SK-MEL-5 (cell line): ENCODE measurements around the gene CAMTA1. TPM values are rescaled to one million over a fixed set of nuclear protein-coding genes. Genes with fewer than 3 reads are reported as not detected.

Experiments
- DNase-seq: peaks from one replicate; pipeline ENCODE4 v3.0.0-alpha.2; 2016; ENCODE audit warnings: low read depth, low spot score
- in situ Hi-C: cut with HindIII; loops from 2 replicates; pipeline ENCODE4 v1.10.0; 2016; ENCODE audit warnings: low sequenced_read_pairs, high pct_unique_total_duplicates, low pct_unique_long_range_greater_than_20kb
- total RNA-seq: library from RNA; depleted of rRNA; stranded (reverse); fragments of >200 nt; shearing (Covaris generic); gene quantifications from 2 replicates; pipeline ENCODE4 v1.2.3, GENCODE V29; 2014

The CAMTA1 gene
- total RNA-seq, 1 experiment from 2014 or later = 47.4 TPM

DNA sequence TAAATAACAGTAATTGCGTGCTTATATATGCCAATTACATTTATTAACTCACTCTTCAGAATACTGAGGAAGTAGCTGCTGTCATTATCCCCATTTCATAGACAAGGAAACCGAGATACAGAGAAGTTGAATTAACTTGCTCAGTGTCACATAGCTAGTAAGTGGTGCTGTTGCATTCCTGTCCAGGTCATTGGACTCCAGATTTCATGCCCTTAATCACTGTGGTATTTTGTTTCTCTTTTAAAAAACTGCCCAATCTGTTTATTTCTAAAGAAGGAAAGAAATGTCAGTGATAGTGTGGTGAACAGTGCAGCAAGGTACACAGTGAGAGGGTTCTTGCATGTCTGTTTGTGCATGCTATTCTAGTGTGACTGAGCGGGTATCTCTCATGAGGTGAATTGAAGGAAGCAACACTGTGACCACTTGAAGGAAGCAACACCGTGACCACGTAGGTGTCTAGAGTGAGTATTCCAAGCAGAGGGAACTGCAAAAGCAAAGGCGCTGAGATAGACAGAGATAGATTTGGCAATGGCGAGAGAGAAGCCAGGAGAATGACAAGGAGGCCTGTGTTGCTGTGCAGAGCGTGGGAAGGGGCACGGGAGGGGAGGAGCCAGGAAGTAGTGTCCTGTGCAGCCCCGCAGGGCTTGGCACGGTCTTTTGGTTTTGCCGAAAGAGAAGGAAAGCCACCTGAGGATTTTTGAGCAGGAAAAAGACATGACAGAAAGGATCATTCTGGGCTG, 95.9 kb downstream of the CAMTA1 start:
- in situ Hi-C loops = no loop called here
- peak; percentile 60 for DNase-seq

DNA sequence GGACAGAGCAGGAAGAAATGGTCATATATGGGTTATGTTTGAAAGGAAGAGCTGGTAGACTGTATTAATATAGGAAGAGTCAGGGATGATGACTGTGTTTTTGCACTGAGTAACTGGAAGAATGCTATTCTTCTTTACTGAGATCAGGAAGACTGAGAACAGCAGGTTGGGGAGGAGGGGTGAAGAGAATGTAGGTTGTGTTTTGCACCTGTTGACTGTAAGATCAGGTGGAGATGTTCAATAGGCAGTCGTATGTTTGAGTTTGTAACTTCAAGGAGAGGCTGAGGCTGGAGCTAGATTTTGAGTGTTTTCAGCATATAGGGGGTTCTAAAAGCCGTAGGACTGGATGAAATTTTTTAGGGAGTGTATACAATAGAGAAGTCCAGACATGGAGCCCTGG, 97.2 kb downstream of the CAMTA1 start:
- in situ Hi-C loops = no loop called here
- DNase-seq = no peak

DNA sequence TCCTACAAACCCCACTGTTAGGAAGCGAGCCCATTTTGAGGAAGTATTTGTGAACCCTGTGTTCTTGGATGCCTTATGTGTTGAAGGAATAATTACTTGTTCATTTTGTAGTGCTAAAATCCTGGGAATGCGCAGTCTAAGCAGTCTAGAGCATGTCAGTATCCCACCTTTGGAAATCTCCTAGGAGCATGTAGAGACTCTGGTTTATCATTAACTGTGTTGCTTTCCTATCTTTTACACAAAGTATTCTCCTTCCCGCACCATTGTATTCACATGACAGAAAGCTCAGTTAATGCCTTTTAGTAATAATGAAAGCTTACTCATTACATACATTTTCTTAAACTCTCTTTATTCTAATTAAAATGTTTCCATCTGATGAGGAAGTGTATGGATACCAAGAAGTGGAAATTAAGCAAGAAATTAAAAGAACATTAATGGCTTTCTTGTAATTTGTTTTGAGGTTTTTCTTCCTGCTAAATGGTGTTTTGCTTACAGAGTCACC, 99.4 kb downstream of the CAMTA1 start:
- no peak for DNase-seq
- in situ Hi-C loops = no loop called here

DNA sequence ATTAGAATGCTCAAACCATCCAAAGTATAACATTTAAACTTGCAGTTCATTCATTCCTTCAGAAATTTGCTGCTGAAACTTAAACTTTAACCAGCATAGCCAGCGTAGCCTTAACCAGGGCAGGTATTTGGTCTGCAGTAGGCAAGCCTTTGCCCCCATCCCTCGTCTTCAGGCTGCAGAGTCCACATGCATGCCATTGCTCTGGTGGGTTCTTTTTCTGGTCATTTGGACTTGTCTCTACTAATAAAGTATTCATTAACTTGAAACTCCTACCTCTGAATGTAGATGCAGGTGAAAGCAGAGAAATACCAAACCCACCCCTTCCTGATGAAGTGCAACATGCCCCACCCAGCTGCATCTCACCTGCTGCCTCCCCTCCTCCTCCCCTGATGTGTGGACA, 100.2 kb downstream of the CAMTA1 start:
- in situ Hi-C loops = no loop called here
- no peak for DNase-seq

DNA sequence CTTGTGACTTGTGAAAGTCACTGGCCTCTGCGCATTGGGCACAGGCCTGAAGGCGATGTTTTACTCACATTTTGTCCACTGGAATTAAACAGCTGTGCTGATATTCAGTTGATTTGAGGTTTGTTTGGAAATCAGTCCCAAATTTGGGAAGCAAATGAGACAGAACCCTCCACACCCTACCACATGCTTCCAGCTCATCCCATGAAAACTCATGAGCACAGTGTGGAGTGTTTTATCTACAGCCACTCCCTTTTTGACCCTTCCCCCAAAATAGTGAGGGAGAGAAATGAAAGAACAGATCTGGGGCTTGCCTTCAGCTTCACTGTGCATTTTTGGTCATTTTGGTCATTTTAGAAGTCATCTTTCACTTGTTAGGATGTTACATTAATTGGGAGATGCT, 101.3 kb downstream of the CAMTA1 start:
- no peak for DNase-seq
- in situ Hi-C loops = no loop called here

DNA sequence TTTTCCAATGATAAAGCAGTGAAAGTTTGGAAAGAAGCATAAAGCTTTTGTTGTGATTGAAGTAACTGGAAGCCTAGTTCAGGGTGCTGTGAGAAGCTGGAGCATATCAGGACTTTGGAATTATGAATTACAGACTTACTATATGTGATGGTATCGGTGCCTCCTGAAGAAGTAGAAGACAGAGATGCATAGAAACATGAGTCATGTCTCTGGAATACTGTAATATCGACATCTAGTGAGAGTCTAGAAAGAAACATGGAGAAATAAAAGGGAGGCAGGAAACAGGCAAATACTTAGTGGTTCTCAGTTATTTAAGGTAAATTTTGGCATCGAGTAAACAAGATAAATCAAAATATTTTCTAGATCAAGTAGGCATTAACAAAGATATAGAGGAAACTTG, 103.0 kb downstream of the CAMTA1 start:
- DNase-seq = no peak
- in situ Hi-C loops = no loop called here

DNA sequence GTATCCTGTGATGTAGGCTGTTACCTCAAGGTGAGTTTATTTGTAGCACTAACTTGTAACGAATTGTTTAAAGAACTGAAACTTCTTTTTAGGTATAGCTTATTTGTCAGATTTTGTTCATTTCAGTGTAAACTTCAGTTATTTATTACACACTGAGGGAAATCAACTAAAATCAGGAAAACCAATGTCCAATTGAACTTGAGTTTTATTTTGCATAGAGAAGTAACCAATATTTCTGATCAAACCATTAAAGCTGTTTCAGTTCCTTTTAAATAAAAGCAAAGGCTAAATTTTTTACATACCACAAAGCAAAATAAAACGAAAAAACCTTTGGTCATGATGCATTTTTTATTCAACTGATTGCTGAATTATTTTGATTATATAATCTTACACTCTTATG, 103.6 kb downstream of the CAMTA1 start:
- in situ Hi-C loops = no loop called here
- no peak for DNase-seq

DNA sequence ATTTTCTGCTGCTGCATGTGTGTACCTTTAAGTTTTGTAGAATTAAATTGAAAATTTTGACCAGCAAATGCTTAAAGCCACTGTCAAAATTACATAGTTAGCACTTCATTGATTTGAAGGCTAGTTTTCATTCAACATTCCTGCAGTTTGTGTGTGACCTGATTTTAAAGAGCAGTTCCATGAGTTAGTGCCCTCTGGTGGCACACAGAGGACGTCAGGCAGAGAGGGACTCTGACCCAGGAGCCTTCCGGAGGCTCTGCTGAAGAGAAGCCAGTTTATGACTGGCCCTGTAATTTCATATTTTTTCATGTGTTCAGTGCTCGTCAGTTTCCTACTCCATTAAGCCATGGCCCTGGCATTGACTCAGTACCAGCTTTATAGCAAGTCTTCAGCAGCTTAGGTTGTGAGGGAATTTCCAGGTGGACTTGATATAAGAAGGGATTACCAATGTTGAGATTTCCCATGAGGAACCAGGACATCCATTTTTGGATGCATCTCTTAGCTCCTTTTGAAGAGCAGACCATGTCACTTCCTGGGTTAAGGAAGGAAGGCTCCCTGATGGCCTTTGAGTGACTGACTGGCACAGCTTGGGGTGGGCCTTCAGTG, 104.7 kb downstream of the CAMTA1 start:
- in situ Hi-C loops = no loop called here

DNA sequence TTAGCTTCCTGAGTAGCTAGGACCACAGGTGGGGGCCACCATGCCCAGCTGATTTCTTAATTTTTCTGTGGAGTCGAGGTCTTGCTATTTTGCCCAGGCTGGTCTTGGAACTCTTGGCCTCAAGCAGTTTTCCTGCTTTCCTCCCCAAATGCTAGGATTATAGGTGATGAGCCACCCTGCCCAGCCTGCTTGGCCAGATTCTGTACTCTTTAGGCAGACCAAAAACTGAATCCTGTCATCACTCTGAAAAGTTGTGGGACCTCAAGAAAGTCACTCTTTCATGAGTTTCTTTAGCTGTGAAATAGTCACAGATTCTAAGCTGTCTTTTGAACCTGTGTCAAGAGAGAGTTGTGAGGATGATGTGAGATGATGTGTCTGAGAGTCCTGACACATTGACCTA, 105.4 kb downstream of the CAMTA1 start:
- in situ Hi-C loops = no loop called here
- no peak for DNase-seq

More for the DNA sequence above, 104.7 kb downstream of the CAMTA1 start:
- DNase-seq = peak; percentile 74

DNA sequence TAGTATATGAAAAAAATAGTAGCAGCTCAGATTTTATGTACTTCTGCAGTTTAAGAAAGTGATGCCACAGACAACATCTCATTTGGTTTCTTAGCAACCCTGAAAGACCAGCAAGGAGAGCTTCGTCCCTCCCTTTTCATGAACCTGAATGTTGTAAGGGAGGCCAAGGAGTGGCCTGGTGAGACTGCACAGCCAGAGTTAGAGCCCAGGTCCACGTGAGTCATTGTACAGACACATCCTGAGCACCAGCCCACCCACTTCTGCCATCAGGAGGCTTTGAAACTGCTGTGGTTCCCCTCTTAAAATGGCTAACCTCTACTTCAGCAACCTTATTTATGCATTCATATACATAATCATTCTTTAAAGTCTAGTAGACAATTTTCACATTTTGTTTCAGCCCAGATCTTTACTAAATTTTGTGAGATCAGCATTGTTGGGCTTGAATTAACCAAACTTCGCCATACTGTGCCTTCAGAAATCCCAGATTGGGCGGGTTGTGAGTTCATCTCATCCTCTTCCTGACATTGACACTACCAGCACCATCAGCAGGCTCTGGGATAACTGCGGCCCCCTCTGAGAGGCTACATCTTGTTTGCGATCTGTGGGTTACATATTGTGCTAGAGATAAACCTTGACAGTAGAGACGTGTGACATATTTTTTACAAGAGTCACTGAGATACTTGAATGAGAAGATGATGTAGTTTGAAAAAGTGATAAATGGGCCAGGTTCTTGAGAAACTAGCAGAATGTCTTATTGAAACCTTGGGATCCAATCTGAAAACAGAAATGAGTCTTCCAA, 106.7 kb downstream of the CAMTA1 start:
- in situ Hi-C loops = no loop called here
- no peak for DNase-seq

DNA sequence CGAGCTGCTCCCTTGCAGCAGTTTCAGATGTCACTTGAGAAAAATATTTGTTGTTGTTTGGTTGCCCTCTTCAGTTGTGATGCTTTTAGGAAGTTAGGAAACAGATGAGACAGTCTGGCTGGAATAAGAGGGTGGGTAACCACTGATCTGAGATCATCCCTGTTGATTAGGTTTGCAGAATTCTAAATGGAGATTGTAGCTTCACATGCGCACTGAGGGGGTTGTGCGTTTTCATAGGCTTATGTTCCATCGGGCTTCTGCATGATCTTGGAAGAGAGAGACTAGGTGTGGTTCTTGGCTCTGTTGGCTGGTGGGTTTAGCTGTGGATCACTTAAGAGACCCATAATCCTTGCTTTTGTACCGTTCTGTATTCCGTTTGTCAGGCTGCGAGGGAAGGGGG, 108.1 kb downstream of the CAMTA1 start:
- DNase-seq = no peak
- in situ Hi-C loops = no loop called here

DNA sequence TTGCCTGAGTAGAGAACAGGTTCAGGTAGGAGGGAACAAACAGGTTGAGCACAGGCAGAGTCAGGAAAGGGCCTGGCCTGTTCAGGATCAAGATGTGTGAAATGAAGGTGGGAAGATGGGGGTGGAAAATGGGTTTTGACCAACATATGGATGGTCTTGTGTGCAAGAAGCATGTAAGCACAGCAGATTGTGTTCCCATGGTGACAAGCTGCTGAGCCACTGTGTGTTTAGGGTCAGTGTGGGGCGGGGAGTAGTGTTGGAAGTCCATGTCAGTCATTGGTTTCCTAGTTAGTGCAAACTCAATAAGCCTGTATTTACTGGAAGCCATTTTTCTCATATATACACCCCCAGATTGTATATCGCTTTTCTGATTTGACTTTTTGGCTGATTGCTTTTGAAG, 111.9 kb downstream of the CAMTA1 start:
- no peak for DNase-seq
- in situ Hi-C loops = no loop called here

DNA sequence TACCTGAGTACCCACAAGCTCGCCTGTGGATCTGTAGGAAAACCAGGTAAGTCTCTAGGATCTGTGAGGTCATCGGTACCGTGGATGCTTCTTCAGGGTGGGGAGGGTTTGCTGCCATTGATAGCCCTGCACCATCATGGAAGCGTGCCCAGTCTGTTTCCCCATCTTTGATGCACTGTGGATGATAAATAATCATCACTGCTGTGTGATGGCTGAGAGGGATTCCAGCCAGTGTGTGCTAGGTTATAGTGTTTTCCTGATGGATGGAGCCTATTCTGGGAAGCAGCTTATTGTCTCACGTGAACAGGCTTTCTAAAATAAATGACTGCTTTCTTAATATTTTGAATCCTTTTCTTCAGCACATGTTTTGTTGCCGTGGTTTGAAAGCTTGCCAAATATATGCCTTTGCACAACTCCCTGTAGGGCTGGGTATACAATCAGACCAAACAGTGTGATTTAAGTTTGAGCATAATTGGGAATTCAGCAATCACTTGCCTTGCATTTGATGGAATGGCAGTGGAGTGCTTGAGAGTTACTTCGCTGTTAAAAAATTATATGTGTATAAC, 113.8 kb downstream of the CAMTA1 start:
- no peak for DNase-seq
- in situ Hi-C loops = no loop called here

DNA sequence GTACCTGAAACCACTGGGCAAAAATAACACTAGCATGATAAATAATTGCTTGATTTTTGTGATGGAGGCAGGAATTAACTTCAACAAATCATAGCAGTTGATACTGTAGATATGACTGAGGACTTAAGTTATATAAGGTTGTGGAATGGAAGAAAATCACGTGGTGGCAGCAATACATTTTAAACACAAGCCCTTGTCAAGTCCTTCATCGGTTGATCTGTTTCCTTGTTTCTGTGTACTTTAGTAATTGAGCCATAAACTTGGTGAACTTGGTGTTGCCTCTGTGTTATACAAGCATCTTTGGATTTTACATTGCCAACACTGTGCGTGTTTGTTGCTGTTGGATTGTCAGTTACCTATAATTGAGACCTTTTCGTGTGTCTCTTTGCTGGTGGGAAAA, 114.4 kb downstream of the CAMTA1 start:
- in situ Hi-C loops = no loop called here
- DNase-seq = no peak

DNA sequence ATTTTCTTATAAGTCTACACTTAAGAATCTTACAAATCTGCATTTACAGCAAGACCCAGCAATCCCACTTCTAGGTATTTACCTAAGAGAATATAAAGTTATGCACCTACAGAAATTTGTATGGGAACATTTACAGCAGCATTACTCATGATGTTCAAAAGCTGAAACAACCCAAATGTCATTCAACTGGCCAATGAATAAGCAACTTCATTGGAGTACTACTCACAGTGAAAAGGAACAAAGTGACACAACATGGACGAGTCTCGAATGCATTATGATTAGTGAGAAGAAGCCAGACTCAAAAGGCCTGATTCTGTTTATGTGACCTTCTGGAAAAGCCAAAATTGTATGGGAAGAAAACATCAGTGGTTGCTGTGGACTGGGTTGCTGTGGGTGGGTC, 116.9 kb downstream of the CAMTA1 start:
- in situ Hi-C loops = no loop called here
- no peak for DNase-seq

DNA sequence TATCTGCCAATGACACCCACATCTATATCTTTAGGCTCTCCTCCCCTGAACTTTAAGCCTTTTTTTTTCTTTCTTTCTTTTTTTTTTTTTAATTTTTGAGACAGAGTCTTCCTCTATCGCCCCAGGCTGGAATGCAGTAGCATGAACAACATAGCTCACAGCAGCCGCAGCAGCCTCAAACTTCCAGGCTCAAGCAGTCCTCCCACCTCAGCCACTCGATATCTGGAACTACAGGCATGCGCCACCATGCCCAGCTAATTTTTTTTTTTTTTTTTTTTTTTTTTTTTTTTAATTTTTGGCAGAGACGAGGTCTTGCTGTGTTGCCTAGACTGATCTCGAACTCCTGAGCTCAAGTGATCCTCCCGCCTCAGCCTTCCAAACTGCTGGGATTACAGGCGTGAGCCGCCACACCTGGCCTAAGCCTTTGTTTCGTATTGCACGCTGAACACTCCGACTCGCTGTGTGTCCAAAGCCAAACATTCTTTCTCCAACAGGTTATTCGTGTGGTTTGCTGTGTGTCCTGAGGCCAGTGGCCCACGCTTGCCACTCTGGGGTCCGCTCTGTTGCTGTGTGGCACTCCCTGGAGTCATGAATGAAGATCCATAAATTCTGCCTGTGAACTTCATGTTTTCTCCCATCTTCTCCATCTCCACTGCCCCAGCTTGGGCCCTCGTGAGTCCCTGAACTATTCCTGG, 119.4 kb downstream of the CAMTA1 start:
- in situ Hi-C loops = no loop called here
- DNase-seq = no peak

DNA sequence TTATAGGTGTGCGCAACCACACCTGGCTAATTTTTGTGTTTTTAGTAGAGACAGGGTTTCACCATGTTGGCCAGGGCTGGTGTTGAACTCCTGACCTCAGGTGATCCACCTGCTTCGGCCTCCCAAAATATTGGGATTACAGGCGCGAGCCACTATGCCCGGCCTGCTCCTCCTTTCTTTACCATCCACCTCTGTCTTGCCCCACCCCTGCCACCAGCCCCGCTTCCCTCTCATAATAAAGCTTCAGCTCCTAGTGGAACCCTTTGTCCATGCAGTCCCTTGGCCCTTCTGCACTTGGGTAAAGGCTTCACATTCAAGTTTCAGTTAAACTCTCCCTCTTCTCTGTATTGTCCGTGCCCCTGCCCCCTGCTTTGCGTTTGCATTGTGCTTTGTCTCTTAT, 120.1 kb downstream of the CAMTA1 start:
- in situ Hi-C loops = no loop called here
- no peak for DNase-seq

DNA sequence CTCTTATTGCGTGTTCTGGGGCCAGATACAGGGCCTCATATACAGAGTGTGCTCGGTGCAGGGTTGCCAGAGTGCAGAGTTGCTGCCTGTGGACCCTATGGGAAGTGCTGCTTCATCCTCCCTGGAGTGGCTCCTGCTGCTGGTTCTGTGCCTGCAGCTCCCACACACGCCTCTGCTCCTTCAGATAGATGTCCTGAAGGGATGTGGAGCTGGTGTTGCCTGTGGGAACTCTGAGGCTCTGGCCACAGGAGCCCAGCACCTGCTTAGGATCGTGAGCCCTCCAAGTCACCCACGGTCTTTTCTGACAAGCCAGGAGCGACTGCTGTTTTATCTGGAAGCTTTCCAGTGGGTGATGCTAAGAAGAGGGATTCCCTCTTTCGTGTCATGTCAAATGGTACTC, 120.5 kb downstream of the CAMTA1 start:
- in situ Hi-C loops = no loop called here
- DNase-seq = no peak
